DND-41 (cell line): ENCODE data around the gene WFDC9.

Experiments
- CTCF ChIP-seq: IDR thresholded peaks from 2 replicates; pipeline ENCODE4 v1.5.1; 2012; ENCODE audit warnings: borderline replicate concordance, low read length, moderate library complexity, mild to moderate bottlenecking; ENCODE audit not compliant: poor library complexity, severe bottlenecking; ENCODE audit errors: extremely low read depth
- EZH2 ChIP-seq: IDR thresholded peaks from 3 replicates; pipeline ENCODE4 v1.6.1; 2012; ENCODE audit warnings: borderline replicate concordance, low read depth, mild to moderate bottlenecking, moderate library complexity, low read length, inconsistent platforms; ENCODE audit not compliant: severe bottlenecking

GRCh38 chr20:45579184-45579583, 51.9 kb downstream of the WFDC9 start, which contains the start of gene WFDC8:
- TF ChIP-seq CTCF (no peak), EZH2 (no peak)
